Choroid plexus epithelial cell (primary cell): ENCODE data around the gene HOXD3.

ENCODE experiments used
- DNase-seq: peaks from one replicate; pipeline ENCODE4 v3.0.0-alpha.2; 2010; ENCODE audit warnings: low read depth
- H3K4me3 ChIP-seq: 2 replicates; pipeline ENCODE4 v1.5.1; 2011; ENCODE audit warnings: low read depth, mild to moderate bottlenecking, control low read depth, low read length, moderate library complexity
- TF ChIP-seq, protein P1 (sequence below): conservative IDR thresholded peaks from 2 replicates; pipeline ENCODE4 v1.5.1; 2011; ENCODE audit warnings: low read depth, mild to moderate bottlenecking, control low read depth, inconsistent platforms, low read length, moderate library complexity

Gene HOXD3

DNA sequence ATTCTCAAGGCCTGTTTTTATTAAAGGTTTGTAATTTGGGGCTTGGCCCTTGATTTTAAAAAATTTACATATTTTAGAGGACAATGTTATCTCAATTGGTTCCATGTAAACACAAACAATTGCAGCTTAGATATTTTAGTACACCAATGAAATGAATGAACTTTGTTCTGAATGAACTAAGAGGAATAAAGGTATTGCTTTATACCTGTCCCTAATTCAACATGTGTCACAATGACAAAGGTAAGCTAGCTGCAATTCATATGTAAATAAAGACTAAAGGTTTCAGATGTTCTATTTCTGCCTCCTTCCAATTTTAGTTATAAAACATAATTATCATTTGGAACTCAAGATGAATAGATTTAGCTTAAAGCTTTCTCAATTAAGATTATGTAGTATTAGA is 42.8 kb downstream of the HOXD3 start:
- TF ChIP-seq, protein P1, sequence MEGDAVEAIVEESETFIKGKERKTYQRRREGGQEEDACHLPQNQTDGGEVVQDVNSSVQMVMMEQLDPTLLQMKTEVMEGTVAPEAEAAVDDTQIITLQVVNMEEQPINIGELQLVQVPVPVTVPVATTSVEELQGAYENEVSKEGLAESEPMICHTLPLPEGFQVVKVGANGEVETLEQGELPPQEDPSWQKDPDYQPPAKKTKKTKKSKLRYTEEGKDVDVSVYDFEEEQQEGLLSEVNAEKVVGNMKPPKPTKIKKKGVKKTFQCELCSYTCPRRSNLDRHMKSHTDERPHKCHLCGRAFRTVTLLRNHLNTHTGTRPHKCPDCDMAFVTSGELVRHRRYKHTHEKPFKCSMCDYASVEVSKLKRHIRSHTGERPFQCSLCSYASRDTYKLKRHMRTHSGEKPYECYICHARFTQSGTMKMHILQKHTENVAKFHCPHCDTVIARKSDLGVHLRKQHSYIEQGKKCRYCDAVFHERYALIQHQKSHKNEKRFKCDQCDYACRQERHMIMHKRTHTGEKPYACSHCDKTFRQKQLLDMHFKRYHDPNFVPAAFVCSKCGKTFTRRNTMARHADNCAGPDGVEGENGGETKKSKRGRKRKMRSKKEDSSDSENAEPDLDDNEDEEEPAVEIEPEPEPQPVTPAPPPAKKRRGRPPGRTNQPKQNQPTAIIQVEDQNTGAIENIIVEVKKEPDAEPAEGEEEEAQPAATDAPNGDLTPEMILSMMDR, result no peak
- no peak overlapping the region for H3K4me3 ChIP-seq
- no peak for DNase-seq

DNA sequence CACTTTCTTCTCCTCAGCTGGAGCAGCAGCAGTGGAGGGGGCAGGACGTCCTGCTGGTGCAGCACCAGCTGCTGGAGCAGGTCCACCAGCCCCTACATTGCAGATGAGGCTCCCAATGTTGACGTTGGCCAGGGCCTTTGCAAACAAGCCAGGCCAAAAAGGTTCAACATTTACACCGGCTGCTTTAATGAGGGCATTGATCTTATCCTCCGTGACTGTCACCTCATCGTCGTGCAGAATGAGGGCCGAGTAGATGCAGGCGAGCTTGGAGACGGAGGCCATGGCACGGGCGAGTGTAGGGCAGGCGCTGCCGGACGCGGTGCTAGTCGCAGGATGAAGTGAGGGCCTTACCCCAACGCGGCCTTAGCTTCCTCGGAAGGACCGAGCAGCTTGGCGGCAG is 43.9 kb downstream of the HOXD3 start:
- no peak for DNase-seq
- no peak overlapping the region for H3K4me3 ChIP-seq
- TF ChIP-seq, protein P1, result no peak

DNA sequence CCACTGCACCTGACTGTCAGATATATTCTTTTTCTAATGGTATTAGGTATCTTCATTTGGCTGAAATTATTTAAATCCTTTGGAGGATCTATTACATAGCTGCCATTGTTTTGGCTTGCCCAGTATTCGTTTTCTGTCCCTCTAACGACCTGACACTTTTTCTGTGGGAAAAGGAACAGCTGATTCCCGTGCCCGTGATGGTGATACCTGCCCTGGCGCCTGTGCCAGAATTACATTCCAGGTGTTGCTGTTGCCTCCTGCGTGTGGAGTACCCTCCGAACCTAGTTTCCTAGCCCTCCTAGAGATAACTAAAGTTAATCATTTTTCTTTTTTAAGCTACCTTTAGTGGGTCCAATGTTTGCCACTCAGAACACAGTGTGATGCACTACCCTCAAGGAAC is 45.4 kb downstream of the HOXD3 start:
- TF ChIP-seq, protein P1, result no peak
- H3K4me3 ChIP-seq, result no peak overlapping the region
- DNase-seq, result no peak

DNA sequence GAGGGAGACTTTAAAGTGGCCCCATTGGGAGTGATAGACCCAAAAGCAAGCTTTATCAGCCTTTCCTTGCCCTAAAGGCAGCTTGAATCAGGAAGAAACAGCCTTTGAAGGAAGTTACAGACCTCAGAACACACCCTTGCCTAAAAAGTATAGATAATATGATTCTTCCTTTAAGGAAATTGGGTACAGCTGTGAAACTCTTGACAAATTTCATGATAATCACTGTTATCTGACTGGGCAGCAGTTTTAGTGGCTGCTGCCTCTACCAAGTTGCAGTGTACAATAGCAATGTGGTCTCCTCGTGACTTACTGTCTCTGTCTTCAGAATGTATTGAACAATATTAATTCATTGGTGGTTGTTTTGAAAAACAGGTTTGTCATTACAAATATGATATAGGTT is 48.0 kb downstream of the HOXD3 start:
- TF ChIP-seq, protein P1, result no peak
- DNase-seq, result no peak
- no peak overlapping the region for H3K4me3 ChIP-seq

DNA sequence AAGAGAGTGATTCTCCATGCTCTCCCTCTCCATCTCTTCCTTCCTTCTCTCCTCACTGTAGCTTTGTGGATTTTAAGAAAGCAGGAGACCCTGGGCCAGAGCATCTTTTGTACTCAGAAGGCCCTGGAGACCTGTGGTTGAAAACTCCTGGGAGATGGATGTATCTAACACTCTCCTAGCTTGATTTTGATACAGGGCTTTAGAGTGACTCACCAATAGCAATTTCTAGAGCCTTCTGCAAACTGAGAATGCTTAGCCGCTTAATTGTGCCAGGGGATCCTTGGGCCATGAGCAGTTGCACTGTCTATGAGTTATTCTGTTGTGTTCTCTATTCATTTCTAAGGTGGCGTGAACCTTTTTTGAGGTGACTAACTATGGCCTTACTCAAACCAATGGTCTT is 49.0 kb downstream of the HOXD3 start:
- TF ChIP-seq, protein P1, result no peak
- DNase-seq, result no peak
- no peak overlapping the region for H3K4me3 ChIP-seq

DNA sequence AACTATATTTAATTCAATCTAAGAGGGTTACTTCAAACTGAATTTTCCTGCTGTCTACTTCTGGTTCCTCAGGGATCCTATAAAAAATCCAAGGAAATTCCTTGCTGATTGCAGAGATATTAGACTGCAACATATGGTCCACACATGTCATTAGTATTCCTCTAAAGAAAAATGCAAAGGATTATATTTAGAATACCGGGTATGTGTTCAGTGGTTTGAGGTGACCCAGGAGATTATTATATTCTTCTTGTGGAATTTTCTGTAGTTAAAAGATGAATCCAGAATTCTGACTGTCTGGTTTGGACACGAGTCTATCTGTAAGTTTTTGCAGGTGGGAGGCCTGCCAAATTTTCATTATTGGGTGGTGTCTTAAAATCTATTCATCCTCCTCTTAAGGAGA is 49.6 kb downstream of the HOXD3 start:
- TF ChIP-seq, protein P1, result no peak
- no peak for DNase-seq
- no peak overlapping the region for H3K4me3 ChIP-seq

DNA sequence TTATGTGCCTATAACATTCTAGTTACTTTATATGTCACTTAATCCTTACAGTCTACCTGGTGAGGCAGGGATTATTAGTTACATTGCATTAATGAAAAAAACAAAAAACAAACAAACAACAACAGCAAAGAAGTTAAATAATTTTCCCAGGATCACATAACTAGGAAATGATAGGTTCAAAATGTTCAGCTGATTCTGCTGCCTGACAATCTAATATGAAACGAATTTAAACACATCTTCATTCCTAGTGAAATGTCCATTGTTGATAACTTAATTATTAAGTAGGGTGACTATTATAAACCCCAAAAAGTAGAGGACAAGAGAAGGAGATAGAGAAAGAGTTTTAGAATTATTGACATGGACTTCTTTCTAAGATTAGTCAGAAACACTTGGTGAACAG is 54.0 kb downstream of the HOXD3 start:
- DNase-seq, result no peak
- TF ChIP-seq, protein P1, result no peak
- no peak overlapping the region for H3K4me3 ChIP-seq
